ENCODE data around the gene KRTAP5-3.

Gene KRTAP5-3

DNA sequence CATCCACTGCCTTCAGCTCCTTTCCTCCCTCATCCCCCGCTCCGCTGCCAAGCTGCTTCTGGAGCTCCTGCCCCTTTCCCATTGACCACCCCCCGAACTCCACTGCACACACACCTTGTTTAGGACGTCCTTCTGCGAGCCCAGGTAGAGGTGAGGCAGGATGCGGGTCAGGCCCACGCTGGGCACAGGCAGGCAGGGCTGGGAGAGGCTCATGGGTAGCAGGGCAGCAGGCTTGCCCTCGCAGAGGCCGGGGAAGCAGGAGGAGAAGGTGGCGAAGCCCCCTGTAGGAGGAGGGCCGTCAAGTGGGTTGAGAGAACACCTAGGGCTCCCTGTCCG lies 49.5 kb downstream of the KRTAP5-3 start:
- Histone ChIP-seq H3K4me3 (ENCODE audit: low read length, poor library complexity, severe bottlenecking) (no peak overlapping the region), H3K9ac (ENCODE audit: low read depth, low read length, poor library complexity, severe bottlenecking) (no peak overlapping the region), H3K36me3 (ENCODE audit: insufficient read depth, low read length) (no peaks in the 10 kb centered on the region), H3K9me2 (replicated peaks; ENCODE audit: low read depth, low read length) (no peaks in the 10 kb centered on the region), H4K20me1 (ENCODE audit: insufficient read depth, low read length, poor library complexity, severe bottlenecking) (no peaks in the 10 kb centered on the region), H2AFZ (ENCODE audit: low read length) (no peak overlapping the region), H3K79me2 (ENCODE audit: insufficient read depth, low read length) (no peaks in the 10 kb centered on the region), H3K4me1 (ENCODE audit: insufficient read depth, low read length, poor library complexity, severe bottlenecking) (no peaks in the 10 kb centered on the region), H3K4me2 (ENCODE audit: low read depth, low read length, poor library complexity, severe bottlenecking) (no peak overlapping the region), H3K27me3 (ENCODE audit: insufficient read depth, low read length, poor library complexity, severe bottlenecking) (no peaks in the 10 kb centered on the region), H3F3A (ENCODE audit: low read depth) (no peaks in the 10 kb centered on the region), H3K9me3 (ENCODE audit: insufficient read depth, low read depth, low read length) (no peaks in the 10 kb centered on the region)
- no peak for TF ChIP-seq EZH2phosphoT487 (IDR thresholded peaks at IDR 0.05; ENCODE audit: borderline replicate concordance)
- TF ChIP-seq, protein P1, sequence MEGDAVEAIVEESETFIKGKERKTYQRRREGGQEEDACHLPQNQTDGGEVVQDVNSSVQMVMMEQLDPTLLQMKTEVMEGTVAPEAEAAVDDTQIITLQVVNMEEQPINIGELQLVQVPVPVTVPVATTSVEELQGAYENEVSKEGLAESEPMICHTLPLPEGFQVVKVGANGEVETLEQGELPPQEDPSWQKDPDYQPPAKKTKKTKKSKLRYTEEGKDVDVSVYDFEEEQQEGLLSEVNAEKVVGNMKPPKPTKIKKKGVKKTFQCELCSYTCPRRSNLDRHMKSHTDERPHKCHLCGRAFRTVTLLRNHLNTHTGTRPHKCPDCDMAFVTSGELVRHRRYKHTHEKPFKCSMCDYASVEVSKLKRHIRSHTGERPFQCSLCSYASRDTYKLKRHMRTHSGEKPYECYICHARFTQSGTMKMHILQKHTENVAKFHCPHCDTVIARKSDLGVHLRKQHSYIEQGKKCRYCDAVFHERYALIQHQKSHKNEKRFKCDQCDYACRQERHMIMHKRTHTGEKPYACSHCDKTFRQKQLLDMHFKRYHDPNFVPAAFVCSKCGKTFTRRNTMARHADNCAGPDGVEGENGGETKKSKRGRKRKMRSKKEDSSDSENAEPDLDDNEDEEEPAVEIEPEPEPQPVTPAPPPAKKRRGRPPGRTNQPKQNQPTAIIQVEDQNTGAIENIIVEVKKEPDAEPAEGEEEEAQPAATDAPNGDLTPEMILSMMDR (conservative IDR thresholded peaks at IDR 0.05; ENCODE audit: low read length) = no peak

DNA sequence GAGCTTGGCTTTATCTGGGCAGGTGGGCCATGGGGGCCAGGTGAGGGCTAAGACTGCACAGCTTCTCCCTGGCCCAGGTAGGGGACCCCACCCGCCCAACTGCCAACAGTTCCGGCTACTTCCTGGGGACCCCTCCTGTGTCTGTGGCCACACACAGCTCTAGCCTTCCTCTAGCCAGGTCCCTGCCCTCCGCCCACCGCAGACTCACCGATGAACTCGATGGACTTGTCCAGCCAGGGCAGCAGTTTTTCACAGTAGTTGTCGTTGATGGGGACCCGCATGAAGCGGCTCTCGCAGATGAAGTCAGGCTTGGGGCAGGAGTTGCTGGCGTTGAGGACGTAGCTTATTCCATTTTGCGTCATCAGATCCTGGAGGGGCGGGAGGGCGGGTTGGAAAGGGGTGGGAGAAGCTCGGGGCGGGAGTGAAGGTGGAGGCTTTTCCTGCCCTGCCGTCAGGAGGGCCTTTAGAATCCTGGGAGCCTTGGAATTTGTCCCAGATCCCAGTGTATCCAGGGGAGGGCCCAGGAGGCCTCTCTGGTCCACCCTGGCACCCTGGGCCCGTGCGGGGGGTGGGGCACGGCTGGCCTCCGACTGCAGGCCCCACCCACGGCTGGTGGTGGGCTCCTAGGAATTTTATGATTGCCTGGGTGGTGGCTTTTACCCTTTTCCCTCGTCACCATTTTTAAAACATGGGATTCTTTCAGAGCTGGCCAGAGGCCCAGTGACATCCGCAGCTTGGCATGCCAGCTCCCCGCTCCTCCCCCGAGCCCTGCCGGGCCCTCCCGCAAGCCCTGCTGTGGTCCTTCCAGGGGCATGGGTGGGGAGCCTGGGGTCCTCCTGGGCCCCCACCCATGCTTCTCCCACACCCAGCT lies 50.1 kb downstream of the KRTAP5-3 start:
- Histone ChIP-seq H3K9me2 (replicated peaks; ENCODE audit: low read depth, low read length) (no peaks in the 10 kb centered on the region), H2AFZ (ENCODE audit: low read length) (no peak overlapping the region), H3F3A (ENCODE audit: low read depth) (no peaks in the 10 kb centered on the region), H3K79me2 (ENCODE audit: insufficient read depth, low read length) (no peaks in the 10 kb centered on the region), H3K36me3 (ENCODE audit: insufficient read depth, low read length) (no peaks in the 10 kb centered on the region), H3K9ac (ENCODE audit: low read depth, low read length, poor library complexity, severe bottlenecking) (no peak overlapping the region), H3K4me2 (ENCODE audit: low read depth, low read length, poor library complexity, severe bottlenecking) (no peak overlapping the region), H3K4me1 (ENCODE audit: insufficient read depth, low read length, poor library complexity, severe bottlenecking) (no peaks in the 10 kb centered on the region), H4K20me1 (ENCODE audit: insufficient read depth, low read length, poor library complexity, severe bottlenecking) (no peaks in the 10 kb centered on the region), H3K27me3 (ENCODE audit: insufficient read depth, low read length, poor library complexity, severe bottlenecking) (no peaks in the 10 kb centered on the region), H3K4me3 (ENCODE audit: low read length, poor library complexity, severe bottlenecking) (no peak overlapping the region), H3K9me3 (ENCODE audit: insufficient read depth, low read depth, low read length) (no peaks in the 10 kb centered on the region)
- no peak for TF ChIP-seq EZH2phosphoT487 (IDR thresholded peaks at IDR 0.05; ENCODE audit: borderline replicate concordance)
- TF ChIP-seq, protein P1 (conservative IDR thresholded peaks at IDR 0.05; ENCODE audit: low read length) = no peak

Data from Loucy (cell line).